Activated T-cell treated with anti-CD3 and anti-CD28 coated beads for 4 hours (primary cell): ENCODE results near the gene LMX1A.

Experiments
- DNase-seq: peaks from one replicate; pipeline ENCODE4 v3.0.0-alpha.2; 2020

The LMX1A gene

GRCh38 chr1:165207853-165208515 is 148.5 kb downstream of the LMX1A start:
- no peak for DNase-seq

GRCh38 chr1:165205145-165205544 is 151.4 kb downstream of the LMX1A start:
- no peak for DNase-seq

- DNase-seq, result no peak
Observed at GRCh38 chr1:165204548-165204947, 152.0 kb downstream of the LMX1A start.

GRCh38 chr1:165191087-165191486 is 165.4 kb downstream of the LMX1A start:
- no peak for DNase-seq

- no peak for DNase-seq
Observed at GRCh38 chr1:165189913-165190312, 166.6 kb downstream of the LMX1A start.

- no peak for DNase-seq
Observed at GRCh38 chr1:165189011-165189410, 167.5 kb downstream of the LMX1A start.

- no peak for DNase-seq
Observed at GRCh38 chr1:165187031-165188009, 169.2 kb downstream of the LMX1A start.

- no peak for DNase-seq
Observed at GRCh38 chr1:165185161-165185889, 171.2 kb downstream of the LMX1A start.

GRCh38 chr1:165182975-165183374 is 173.5 kb downstream of the LMX1A start:
- no peak for DNase-seq

- no peak for DNase-seq
Observed at GRCh38 chr1:165179306-165179705, 177.2 kb downstream of the LMX1A start.

GRCh38 chr1:165174491-165174890 is 182.0 kb downstream of the LMX1A start:
- no peak for DNase-seq

GRCh38 chr1:165173818-165174217 is 182.7 kb downstream of the LMX1A start:
- DNase-seq, result no peak

- DNase-seq, result no peak
Observed at GRCh38 chr1:165173409-165173808, 183.1 kb downstream of the LMX1A start.

GRCh38 chr1:165172666-165173065 is 183.8 kb downstream of the LMX1A start:
- no peak for DNase-seq

GRCh38 chr1:165169729-165170128 is 186.8 kb downstream of the LMX1A start:
- no peak for DNase-seq

GRCh38 chr1:165169028-165169427 is 187.5 kb downstream of the LMX1A start:
- no peak for DNase-seq

- DNase-seq, result no peak
Observed at GRCh38 chr1:165168467-165168866, 188.0 kb downstream of the LMX1A start.

- DNase-seq, result no peak
Observed at GRCh38 chr1:165162671-165163241, 193.8 kb downstream of the LMX1A start.

- no peak for DNase-seq
Observed at GRCh38 chr1:165161130-165161529, 195.4 kb downstream of the LMX1A start.

- no peak for DNase-seq
Observed at GRCh38 chr1:165153182-165153581, 203.3 kb downstream of the LMX1A start.

- no peak for DNase-seq
Observed at GRCh38 chr1:165152727-165153126, 203.8 kb downstream of the LMX1A start.

- DNase-seq, result no peak
Observed at GRCh38 chr1:165152109-165152508, 204.4 kb downstream of the LMX1A start.
